Measurements from ENCODE around the gene ARL8B. TPM values are rescaled to one million over a fixed set of nuclear protein-coding genes. Genes with fewer than 3 reads are reported as not detected.

ARL8B gene
- total and polyA plus RNA-seq, 9 of the 15 experiments (the other 6 are each of a cell fraction or from before 2014, with no cell fraction given) = 28.5 to 99.4 (median 77.2) TPM

DNA sequence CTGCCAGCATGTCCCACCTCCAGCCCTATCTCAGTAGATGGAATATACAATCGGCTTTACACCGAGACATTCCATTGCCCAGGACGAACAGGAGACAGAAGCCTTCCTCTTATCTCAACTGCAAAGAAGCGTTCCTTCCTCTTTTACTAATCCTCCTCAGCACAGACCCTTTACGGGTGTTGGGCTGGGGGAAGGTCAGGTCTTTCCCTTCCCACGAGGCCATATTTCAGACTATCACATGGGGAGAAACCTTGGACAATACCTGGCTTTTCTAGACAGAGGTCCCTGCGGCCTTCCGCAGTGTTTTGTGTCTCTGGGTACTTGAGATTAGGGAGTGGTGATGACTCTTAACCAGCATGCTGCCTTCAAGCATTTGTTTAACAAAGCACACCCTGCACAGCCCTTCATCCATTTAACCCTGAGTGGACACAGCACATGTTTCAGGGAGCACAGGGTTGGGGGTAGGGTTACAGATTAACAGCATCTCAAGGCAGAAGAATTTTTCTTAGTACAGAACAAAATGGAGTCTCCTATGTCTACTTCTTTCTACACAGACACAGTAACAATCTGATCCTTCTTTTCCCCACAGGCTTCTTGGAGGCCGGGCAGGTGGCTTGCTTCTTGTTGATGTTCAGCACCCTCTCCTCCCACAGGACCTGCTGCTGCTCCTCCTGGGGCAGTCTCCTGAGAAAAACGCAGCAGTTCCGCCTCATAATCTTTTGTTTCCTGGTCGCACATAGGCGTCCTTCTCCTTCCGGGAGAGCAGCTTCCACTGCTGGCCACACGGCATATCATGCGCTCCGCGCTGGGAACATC, 39.9 kb upstream of the ARL8B start (continued):
- TF ChIP-seq, protein P1, sequence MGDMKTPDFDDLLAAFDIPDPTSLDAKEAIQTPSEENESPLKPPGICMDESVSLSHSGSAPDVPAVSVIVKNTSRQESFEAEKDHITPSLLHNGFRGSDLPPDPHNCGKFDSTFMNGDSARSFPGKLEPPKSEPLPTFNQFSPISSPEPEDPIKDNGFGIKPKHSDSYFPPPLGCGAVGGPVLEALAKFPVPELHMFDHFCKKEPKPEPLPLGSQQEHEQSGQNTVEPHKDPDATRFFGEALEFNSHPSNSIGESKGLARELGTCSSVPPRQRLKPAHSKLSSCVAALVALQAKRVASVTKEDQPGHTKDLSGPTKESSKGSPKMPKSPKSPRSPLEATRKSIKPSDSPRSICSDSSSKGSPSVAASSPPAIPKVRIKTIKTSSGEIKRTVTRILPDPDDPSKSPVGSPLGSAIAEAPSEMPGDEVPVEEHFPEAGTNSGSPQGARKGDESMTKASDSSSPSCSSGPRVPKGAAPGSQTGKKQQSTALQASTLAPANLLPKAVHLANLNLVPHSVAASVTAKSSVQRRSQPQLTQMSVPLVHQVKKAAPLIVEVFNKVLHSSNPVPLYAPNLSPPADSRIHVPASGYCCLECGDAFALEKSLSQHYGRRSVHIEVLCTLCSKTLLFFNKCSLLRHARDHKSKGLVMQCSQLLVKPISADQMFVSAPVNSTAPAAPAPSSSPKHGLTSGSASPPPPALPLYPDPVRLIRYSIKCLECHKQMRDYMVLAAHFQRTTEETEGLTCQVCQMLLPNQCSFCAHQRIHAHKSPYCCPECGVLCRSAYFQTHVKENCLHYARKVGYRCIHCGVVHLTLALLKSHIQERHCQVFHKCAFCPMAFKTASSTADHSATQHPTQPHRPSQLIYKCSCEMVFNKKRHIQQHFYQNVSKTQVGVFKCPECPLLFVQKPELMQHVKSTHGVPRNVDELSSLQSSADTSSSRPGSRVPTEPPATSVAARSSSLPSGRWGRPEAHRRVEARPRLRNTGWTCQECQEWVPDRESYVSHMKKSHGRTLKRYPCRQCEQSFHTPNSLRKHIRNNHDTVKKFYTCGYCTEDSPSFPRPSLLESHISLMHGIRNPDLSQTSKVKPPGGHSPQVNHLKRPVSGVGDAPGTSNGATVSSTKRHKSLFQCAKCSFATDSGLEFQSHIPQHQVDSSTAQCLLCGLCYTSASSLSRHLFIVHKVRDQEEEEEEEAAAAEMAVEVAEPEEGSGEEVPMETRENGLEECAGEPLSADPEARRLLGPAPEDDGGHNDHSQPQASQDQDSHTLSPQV (IDR thresholded peaks at IDR 0.05) = peak; percentile 99
- TF ChIP-seq GABPA (tag; conservative IDR thresholded peaks at IDR 0.05; ENCODE audit: low read depth) = 0 out of 2 replicates have a peak, but pooled peaks have one; percentile 13
- peak; percentile 85 for TF ChIP-seq LEF1 (IDR thresholded peaks at IDR 0.05)
- peak; percentile 18 to 36; a peak in 2 of 4 replicates for TF ChIP-seq NRF1 (conservative IDR thresholded peaks at IDR 0.05 in 1 of 2, IDR thresholded peaks at IDR 0.05 in 1 of 2)
- peak in 1 of 3 experiments; percentile 8 for TF ChIP-seq YY1 (IDR thresholded peaks at IDR 0.05; ENCODE audit: borderline replicate concordance in 1 of 3, control insufficient read depth in 1 of 3, extremely low read depth in 1 of 3, insufficient read depth in 3 of 3, insufficient read length in 1 of 3, insufficient replicate concordance in 2 of 3, low read depth in 1 of 3, low read length in 2 of 3)
- peak; percentile 54; the same call in 1 of the 2 replicates for TF ChIP-seq MTA3 (IDR thresholded peaks at IDR 0.05; ENCODE audit: borderline replicate concordance)
- peak in 1 of 2 experiments; percentile 40 for TF ChIP-seq AFF1 (IDR thresholded peaks at IDR 0.05; ENCODE audit: low read depth in 1 of 2, partially characterized antibody in 2 of 2)
- TF ChIP-seq ELF4 (CRISPR knock-in tag; IDR thresholded peaks at IDR 0.05) = peak; percentile 23; the same call in 1 of the 2 replicates
- peak; percentile 68 for TF ChIP-seq HMBOX1 (IDR thresholded peaks at IDR 0.05)
- TF ChIP-seq SMARCC2 (IDR thresholded peaks at IDR 0.05; ENCODE audit: low read depth) = peak; percentile 70; the same call in 1 of the 2 replicates
- TF ChIP-seq, protein P2, sequence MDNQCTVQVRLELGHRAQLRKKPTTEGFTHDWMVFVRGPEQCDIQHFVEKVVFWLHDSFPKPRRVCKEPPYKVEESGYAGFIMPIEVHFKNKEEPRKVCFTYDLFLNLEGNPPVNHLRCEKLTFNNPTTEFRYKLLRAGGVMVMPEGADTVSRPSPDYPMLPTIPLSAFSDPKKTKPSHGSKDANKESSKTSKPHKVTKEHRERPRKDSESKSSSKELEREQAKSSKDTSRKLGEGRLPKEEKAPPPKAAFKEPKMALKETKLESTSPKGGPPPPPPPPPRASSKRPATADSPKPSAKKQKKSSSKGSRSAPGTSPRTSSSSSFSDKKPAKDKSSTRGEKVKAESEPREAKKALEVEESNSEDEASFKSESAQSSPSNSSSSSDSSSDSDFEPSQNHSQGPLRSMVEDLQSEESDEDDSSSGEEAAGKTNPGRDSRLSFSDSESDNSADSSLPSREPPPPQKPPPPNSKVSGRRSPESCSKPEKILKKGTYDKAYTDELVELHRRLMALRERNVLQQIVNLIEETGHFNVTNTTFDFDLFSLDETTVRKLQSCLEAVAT (IDR thresholded peaks at IDR 0.05) = peak in 1 of 2 experiments; percentile 65; a peak in 2 of 4 replicates
- TF ChIP-seq NONO (IDR thresholded peaks at IDR 0.05; ENCODE audit: low read depth in 2 of 2, low read length in 1 of 2) = peak in 1 of 2 experiments; percentile 83; a peak in 1 of 4 replicates
- peak; percentile 87 for TF ChIP-seq NCOR1 (IDR thresholded peaks at IDR 0.05)
- TF ChIP-seq TAF7 (tag; IDR thresholded peaks at IDR 0.05) = peak; percentile 75; the same call in 1 of the 2 replicates

Data from K562 (cell line).